CD4-positive, CD25-positive, alpha-beta regulatory T cell (primary cell): Measurements from ENCODE around the gene NPR3. TPM values are rescaled to one million over a fixed set of nuclear protein-coding genes. Genes with fewer than 3 reads are reported as not detected.
A peak's percentile ranks its signal among the peaks of the same experiment; 100 is the strongest.

Source experiments
- ATAC-seq, 2 donors: fragments of 150-1000 bp; cut with Tn5 transposase; one replicate each; pipeline ENCODE4 v1.10.0; 2021; ENCODE audit warnings: low read depth in 2 of 2, moderate number of reproducible peaks in 2 of 2, moderate library complexity in 1 of 2
- DNase-seq, 3 donors: peaks; one replicate each; pipeline versions ENCODE4 v3.0.0 to v3.0.0-alpha.2; 2012 to 2022; ENCODE audit warnings: mixed read lengths in 1 of 3
- H3K27ac ChIP-seq: one replicate; pipeline ENCODE4 v1.7.0; 2013; ENCODE audit warnings: mild to moderate bottlenecking, low read length; ENCODE audit not compliant: insufficient read depth, poor library complexity, severe bottlenecking
- H3K27me3 ChIP-seq: one replicate; pipeline ENCODE4 v1.7.0; 2013; ENCODE audit warnings: low read length; ENCODE audit not compliant: control insufficient read depth, insufficient read depth
- H3K36me3 ChIP-seq: one replicate; pipeline ENCODE4 v1.7.0; 2013; ENCODE audit warnings: mild to moderate bottlenecking, low read length, moderate library complexity; ENCODE audit not compliant: control insufficient read depth, insufficient read depth
- H3K4me1 ChIP-seq: 2 replicates; pipeline ENCODE4 v1.7.0; 2013; ENCODE audit warnings: mild to moderate bottlenecking, low read length; ENCODE audit not compliant: insufficient read depth, control insufficient read depth, poor library complexity, severe bottlenecking
- H3K4me3 ChIP-seq: one replicate; pipeline ENCODE4 v1.7.0; 2013; ENCODE audit warnings: low read depth, mild to moderate bottlenecking, low read length, moderate library complexity
- H3K9me3 ChIP-seq, 2 experiments: 1 replicate in 1 of 2; 2 replicates in 1 of 2; pipeline ENCODE4 v1.7.0; 2013; ENCODE audit warnings: low read length in 2 of 2, mild to moderate bottlenecking in 1 of 2, moderate library complexity in 1 of 2; ENCODE audit not compliant: control insufficient read depth in 2 of 2
- H3K27ac Mint-ChIP-seq, 3 donors: one replicate each; pipeline ENCODE4 v1.8.0; 2020 to 2022; ENCODE audit warnings: mild to moderate bottlenecking in 3 of 3, mixed read lengths in 3 of 3, moderate library complexity in 2 of 3
- H3K27me3 Mint-ChIP-seq: one replicate; pipeline ENCODE4 v1.8.0; 2022; ENCODE audit warnings: mild to moderate bottlenecking, mixed read lengths
- H3K36me3 Mint-ChIP-seq: one replicate; pipeline ENCODE4 v1.8.0; 2020; ENCODE audit warnings: mixed read lengths
- H3K4me1 Mint-ChIP-seq, 4 donors: one replicate each; pipeline ENCODE4 v1.8.0; 2020 to 2022; ENCODE audit warnings: mixed read lengths in 4 of 4, mild to moderate bottlenecking in 1 of 4
- H3K4me3 Mint-ChIP-seq, 4 donors: one replicate each; pipeline ENCODE4 v1.8.0; 2020 to 2022; ENCODE audit warnings: mild to moderate bottlenecking in 4 of 4, mixed read lengths in 4 of 4, moderate library complexity in 3 of 4
- H3K9me3 Mint-ChIP-seq, 7 donors: one replicate each; pipeline ENCODE4 v1.8.0; 2020 to 2022; ENCODE audit warnings: mixed read lengths in 7 of 7, mild to moderate bottlenecking in 3 of 7, moderate library complexity in 2 of 7
- polyA plus RNA-seq, 4 donors: library from polyadenylated mRNA; unstranded; fragments of 300-500 nt; fragmentation: Illumina TruSeq; gene quantifications; one replicate each; pipeline ENCODE4 v1.2.3, GENCODE V29; 2021
- total RNA-seq: library from RNA; stranded (reverse); gene quantifications from one replicate; pipeline ENCODE4 v1.2.3, GENCODE V29; 2022

NPR3 gene
- 2.4 TPM for total RNA-seq
- polyA plus RNA-seq = not detected

- H3K27me3 Mint-ChIP-seq = peaks cover 63% of the 10 kb centered on the region
- peak in 1 of 2 donors; percentile 14 for ATAC-seq
- peak in 1 of 3 donors; percentile 16 for DNase-seq
- H3K27ac ChIP-seq = no peak within 1 kb of the TSS
- no peaks in the 10 kb centered on the region for H3K36me3 ChIP-seq
- H3K36me3 Mint-ChIP-seq = peaks cover 3% of the 10 kb centered on the region
- H3K27me3 ChIP-seq = peaks cover 4% of the 10 kb centered on the region
- no peak within 1 kb of the TSS for H3K27ac Mint-ChIP-seq
- peak within 1 kb of the TSS; percentile 53 for H3K4me3 ChIP-seq
- peak within 1 kb of the TSS in 3 of 4 donors; percentile 55 to 84 (median 72) for H3K4me3 Mint-ChIP-seq
- H3K9me3 Mint-ChIP-seq = peaks cover 0 to 7% (median 0%) of the 10 kb centered on the region in 7 donors
- peaks cover 12% of the 10 kb centered on the region for H3K4me1 ChIP-seq
- H3K4me1 Mint-ChIP-seq = peaks cover 0 to 26% (median 11%) of the 10 kb centered on the region in 4 donors
- no peaks in the 10 kb centered on the region for H3K9me3 ChIP-seq
Observed at GRCh38 chr5:32710550-32711361, at the start of gene NPR3. Gene NPR3 (plus strand): TSS chr5:32711321. CDS start chr5:32711777, 456 bp downstream.

GRCh38 chr5:32664523-32664922 lies 46.6 kb upstream of the NPR3 start:
- Mint-ChIP-seq H3K4me1 (no peaks in the 10 kb centered on the region), H3K4me3 (no peak overlapping the region), H3K27me3 (peaks cover 14% of the 10 kb centered on the region), H3K27ac (no peak overlapping the region), H3K36me3 (no peaks in the 10 kb centered on the region), H3K9me3 (peaks cover 0 to 17% (median 8%) of the 10 kb centered on the region in 7 donors)
- no peaks in the 10 kb centered on the region for H3K4me1 ChIP-seq
- DNase-seq (no peak), ATAC-seq (no peak)
- H3K9me3 ChIP-seq = peaks cover 0 to 7% of the 10 kb centered on the region in 2 experiments
- H3K27me3 ChIP-seq = no peaks in the 10 kb centered on the region
- no peak overlapping the region for H3K27ac ChIP-seq
- H3K36me3 ChIP-seq = no peaks in the 10 kb centered on the region
- H3K4me3 ChIP-seq = no peak overlapping the region

- Mint-ChIP-seq H3K36me3 (peaks cover 7% of the 10 kb centered on the region), H3K27ac (no peak overlapping the region), H3K9me3 (peaks cover 0 to 16% (median 4%) of the 10 kb centered on the region in 7 donors), H3K27me3 (peaks cover 13% of the 10 kb centered on the region), H3K4me1 (no peaks in the 10 kb centered on the region), H3K4me3 (no peak overlapping the region)
- H3K27me3 ChIP-seq = no peaks in the 10 kb centered on the region
- no peaks in the 10 kb centered on the region for H3K36me3 ChIP-seq
- peaks cover 0 to 5% of the 10 kb centered on the region in 2 experiments for H3K9me3 ChIP-seq
- no peak overlapping the region for H3K4me3 ChIP-seq
- H3K4me1 ChIP-seq = no peaks in the 10 kb centered on the region
- ATAC-seq = no peak
- no peak overlapping the region for H3K27ac ChIP-seq
- no peak for DNase-seq
Observed at GRCh38 chr5:32668552-32668951, 42.6 kb upstream of the NPR3 start.

- H3K36me3 ChIP-seq = no peaks in the 10 kb centered on the region
- no peaks in the 10 kb centered on the region for H3K27me3 ChIP-seq
- peaks cover 0 to 3% of the 10 kb centered on the region in 2 experiments for H3K9me3 ChIP-seq
- H3K4me3 ChIP-seq = no peak overlapping the region
- H3K27me3 Mint-ChIP-seq = peaks cover 13% of the 10 kb centered on the region
- ATAC-seq = no peak
- DNase-seq = no peak
- peaks cover 0 to 16% (median 4%) of the 10 kb centered on the region in 7 donors for H3K9me3 Mint-ChIP-seq
- no peak overlapping the region for H3K4me3 Mint-ChIP-seq
- H3K27ac ChIP-seq = no peak overlapping the region
- peaks cover 7% of the 10 kb centered on the region for H3K36me3 Mint-ChIP-seq
- H3K27ac Mint-ChIP-seq = no peak overlapping the region
- no peaks in the 10 kb centered on the region for H3K4me1 ChIP-seq
- no peaks in the 10 kb centered on the region for H3K4me1 Mint-ChIP-seq
Observed at GRCh38 chr5:32673272-32673671, 37.8 kb upstream of the NPR3 start.

- no peaks in the 10 kb centered on the region for H3K4me1 ChIP-seq
- H3K4me3 ChIP-seq = no peak overlapping the region
- H3K36me3 ChIP-seq = no peaks in the 10 kb centered on the region
- ATAC-seq (no peak), DNase-seq (no peak)
- Mint-ChIP-seq H3K27me3 (peaks cover 4% of the 10 kb centered on the region), H3K4me3 (no peak overlapping the region), H3K27ac (no peak overlapping the region), H3K36me3 (no peaks in the 10 kb centered on the region), H3K4me1 (no peaks in the 10 kb centered on the region), H3K9me3 (peaks cover 0 to 7% (median 2%) of the 10 kb centered on the region in 7 donors)
- no peak overlapping the region for H3K27ac ChIP-seq
- no peaks in the 10 kb centered on the region for H3K27me3 ChIP-seq
- no peaks in the 10 kb centered on the region for H3K9me3 ChIP-seq
Observed at GRCh38 chr5:32677023-32677422, 34.1 kb upstream of the NPR3 start.

- no peak overlapping the region for H3K4me3 ChIP-seq
- Mint-ChIP-seq H3K27ac (no peak overlapping the region), H3K27me3 (peaks cover 4% of the 10 kb centered on the region), H3K9me3 (peaks cover 0 to 3% (median under 1%) of the 10 kb centered on the region in 7 donors), H3K4me3 (no peak overlapping the region), H3K4me1 (no peaks in the 10 kb centered on the region), H3K36me3 (no peaks in the 10 kb centered on the region)
- no peaks in the 10 kb centered on the region for H3K27me3 ChIP-seq
- no peak overlapping the region for H3K27ac ChIP-seq
- peaks cover 0 to 2% of the 10 kb centered on the region in 2 experiments for H3K9me3 ChIP-seq
- H3K4me1 ChIP-seq = no peaks in the 10 kb centered on the region
- no peak for DNase-seq
- H3K36me3 ChIP-seq = no peaks in the 10 kb centered on the region
- no peak for ATAC-seq
Observed at GRCh38 chr5:32678472-32678871, 32.6 kb upstream of the NPR3 start.

GRCh38 chr5:32679218-32679617 lies 31.9 kb upstream of the NPR3 start:
- H3K27ac ChIP-seq = no peak overlapping the region

GRCh38 chr5:32680183-32680582 lies 30.9 kb upstream of the NPR3 start:
- H3K4me3 Mint-ChIP-seq = no peak overlapping the region
- ATAC-seq = no peak
- H3K27ac Mint-ChIP-seq = no peak overlapping the region
- H3K9me3 ChIP-seq = peaks cover 4 to 15% of the 10 kb centered on the region in 2 experiments
- no peak overlapping the region for H3K4me3 ChIP-seq
- H3K9me3 Mint-ChIP-seq = peaks cover 0 to 17% (median 7%) of the 10 kb centered on the region in 7 donors
- no peaks in the 10 kb centered on the region for H3K4me1 Mint-ChIP-seq
- H3K27me3 Mint-ChIP-seq = no peaks in the 10 kb centered on the region
- DNase-seq = no peak
- no peaks in the 10 kb centered on the region for H3K36me3 Mint-ChIP-seq
- no peaks in the 10 kb centered on the region for H3K27me3 ChIP-seq
- no peak overlapping the region for H3K27ac ChIP-seq
- no peaks in the 10 kb centered on the region for H3K4me1 ChIP-seq
- no peaks in the 10 kb centered on the region for H3K36me3 ChIP-seq

More at GRCh38 chr5:32679218-32679617, 31.9 kb upstream of the NPR3 start:
- H3K4me3 ChIP-seq = no peak overlapping the region
- ATAC-seq (no peak), DNase-seq (no peak)
- H3K9me3 ChIP-seq = peaks cover 4 to 9% of the 10 kb centered on the region in 2 experiments
- Mint-ChIP-seq H3K4me1 (no peaks in the 10 kb centered on the region), H3K27ac (no peak overlapping the region), H3K4me3 (no peak overlapping the region), H3K9me3 (peaks cover 0 to 10% (median 7%) of the 10 kb centered on the region in 7 donors), H3K36me3 (no peaks in the 10 kb centered on the region), H3K27me3 (peaks cover 4% of the 10 kb centered on the region)
- no peaks in the 10 kb centered on the region for H3K4me1 ChIP-seq
- H3K36me3 ChIP-seq = no peaks in the 10 kb centered on the region
- H3K27me3 ChIP-seq = no peaks in the 10 kb centered on the region
